Muscle layer of duodenum (tissue), 2 donors: ENCODE results near the gene SLC15A1.

Experiments
- H3K27ac ChIP-seq: one replicate; pipeline ENCODE4 v1.7.0; 2013; ENCODE audit warnings: mild to moderate bottlenecking, low read length
- H3K27me3 ChIP-seq: one replicate; pipeline ENCODE4 v1.7.0; 2013; ENCODE audit warnings: low read depth, mild to moderate bottlenecking, control low read depth, low read length
- H3K36me3 ChIP-seq, 2 donors: one replicate each; pipeline ENCODE4 v1.7.0; 2013; ENCODE audit warnings: low read length in 2 of 2, control low read depth in 1 of 2, mild to moderate bottlenecking in 1 of 2; ENCODE audit not compliant: insufficient read depth in 2 of 2, control insufficient read depth in 1 of 2
- H3K4me1 ChIP-seq, 2 donors: one replicate each; pipeline ENCODE4 v1.7.0; 2013; ENCODE audit warnings: low read length in 2 of 2, mild to moderate bottlenecking in 2 of 2, control low read depth in 1 of 2, moderate library complexity in 1 of 2; ENCODE audit not compliant: insufficient read depth in 2 of 2, control insufficient read depth in 1 of 2
- H3K4me3 ChIP-seq, 2 donors: one replicate each; pipeline ENCODE4 v1.7.0; 2013; ENCODE audit warnings: low read length in 2 of 2, low read depth in 1 of 2, mild to moderate bottlenecking in 1 of 2
- H3K9me3 ChIP-seq, 2 donors: one replicate each; pipeline ENCODE4 v1.7.0; 2013; ENCODE audit warnings: low read length in 2 of 2, control low read depth in 1 of 2, mild to moderate bottlenecking in 1 of 2; ENCODE audit not compliant: control insufficient read depth in 1 of 2
- donor health status: healthy.

Gene SLC15A1

DNA sequence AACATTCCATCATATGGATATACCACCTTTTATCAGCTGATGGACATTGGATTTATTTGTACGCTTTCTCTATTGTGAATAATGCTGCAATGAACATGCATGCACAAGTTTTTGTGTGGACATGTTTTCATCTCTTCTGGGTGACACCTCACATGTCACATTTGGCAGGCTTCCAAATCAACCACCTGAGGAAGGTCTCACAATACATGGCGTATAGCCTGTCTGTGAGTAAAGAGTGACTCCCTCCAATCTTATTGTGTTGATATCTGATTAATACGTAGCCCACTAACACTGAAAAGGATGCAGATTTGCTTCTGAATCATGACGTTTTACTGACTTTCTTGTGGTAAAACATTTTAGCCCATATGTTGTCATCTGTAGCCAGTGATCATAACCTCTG lies 61.1 kb downstream of the SLC15A1 start:
- H3K4me1 ChIP-seq, result no peaks in the 10 kb centered on the region

DNA sequence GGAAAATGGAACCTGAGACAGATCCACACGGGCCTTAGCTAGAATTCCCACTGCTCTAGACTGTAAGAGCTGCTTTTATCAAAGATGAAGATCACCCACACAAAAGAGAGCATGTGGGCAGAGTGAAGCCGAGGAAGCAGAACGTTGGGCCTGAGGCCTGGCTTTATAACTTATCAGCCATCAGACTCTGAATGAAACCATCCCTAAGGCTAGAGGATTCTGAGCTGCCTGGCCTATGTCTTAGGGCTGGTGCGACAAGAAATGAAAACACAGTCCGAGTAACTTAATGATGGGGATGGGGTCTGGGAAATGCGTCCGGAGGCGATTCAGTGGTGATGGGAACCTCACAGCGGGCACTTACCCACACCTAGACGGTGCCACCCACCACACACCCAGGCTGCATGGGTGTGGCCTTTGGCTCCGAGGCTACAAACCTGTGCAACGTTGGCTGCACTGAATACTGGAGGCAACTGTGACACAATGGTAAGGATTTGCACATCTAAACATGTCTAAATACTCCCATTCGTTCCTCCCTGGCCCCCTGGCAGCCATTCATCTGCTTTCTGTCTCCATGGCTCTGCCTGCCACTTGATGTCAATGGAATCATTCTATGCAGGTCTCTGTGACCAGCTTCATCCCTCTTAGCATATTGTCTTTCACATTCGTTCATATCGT lies 62.0 kb downstream of the SLC15A1 start:
- Histone ChIP-seq H3K36me3 (no peaks in the 10 kb centered on the region), H3K4me3 (no peak overlapping the region), H3K27ac (no peak overlapping the region), H3K27me3 (no peaks in the 10 kb centered on the region), H3K9me3 (no peaks in the 10 kb centered on the region), H3K4me1 (no peaks in the 10 kb centered on the region)

More for the DNA sequence above, 61.1 kb downstream of the SLC15A1 start:
- Histone ChIP-seq H3K27ac (no peak overlapping the region), H3K27me3 (no peaks in the 10 kb centered on the region), H3K36me3 (no peaks in the 10 kb centered on the region), H3K4me3 (no peak overlapping the region), H3K9me3 (no peaks in the 10 kb centered on the region)

DNA sequence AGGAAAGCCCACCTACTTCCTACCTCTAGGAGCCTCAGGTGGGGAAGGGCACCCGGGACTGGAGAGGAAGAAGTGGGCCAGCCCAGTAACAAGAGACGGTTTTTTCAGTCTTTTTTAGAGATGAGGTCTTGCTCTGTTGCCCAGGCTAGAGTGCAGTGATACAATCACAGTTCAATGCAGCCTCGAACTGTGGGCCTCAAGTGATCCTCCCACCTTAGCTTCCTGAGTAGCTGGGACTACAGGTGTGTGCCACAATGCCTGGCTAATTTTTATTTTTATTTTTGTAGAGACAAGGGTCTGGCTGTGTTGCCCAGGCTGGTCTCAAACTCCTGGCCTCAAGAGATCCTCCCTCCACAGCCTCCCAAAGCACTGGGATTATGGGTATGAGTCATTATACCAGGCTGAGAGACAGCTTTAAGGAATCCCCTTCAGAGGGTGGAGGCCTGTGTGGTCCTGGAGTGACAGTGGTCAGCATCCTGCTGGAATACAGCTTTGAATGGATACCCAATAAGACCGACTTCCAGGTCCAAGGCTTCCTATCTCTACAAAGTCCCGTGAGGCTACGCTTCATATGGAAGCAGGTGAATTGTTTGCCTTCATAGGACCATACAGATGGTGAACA lies 63.0 kb downstream of the SLC15A1 start:
- Histone ChIP-seq H3K27ac (no peak overlapping the region), H3K36me3 (no peaks in the 10 kb centered on the region), H3K4me3 (no peak overlapping the region), H3K27me3 (no peaks in the 10 kb centered on the region), H3K4me1 (no peaks in the 10 kb centered on the region), H3K9me3 (no peaks in the 10 kb centered on the region)

DNA sequence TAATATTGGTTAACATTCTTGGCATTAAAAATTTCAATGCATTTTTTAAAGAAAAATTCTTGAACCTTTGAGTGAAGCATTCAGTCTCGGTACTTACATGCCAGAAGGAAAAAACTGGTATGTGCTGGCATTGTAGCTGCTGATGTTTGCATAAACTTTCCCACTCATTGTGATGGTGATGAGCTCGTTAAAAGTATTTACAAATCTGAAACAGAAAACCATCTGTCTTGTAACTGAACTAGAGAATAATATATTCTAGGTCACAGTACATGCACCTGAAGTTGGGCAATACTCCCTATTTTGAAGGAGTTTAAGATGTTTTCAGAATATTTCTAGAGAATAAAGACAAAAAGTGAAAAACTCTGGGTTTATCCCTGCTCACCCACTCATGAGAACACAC lies 64.1 kb downstream of the SLC15A1 start:
- Histone ChIP-seq H3K36me3 (no peaks in the 10 kb centered on the region), H3K27ac (no peak overlapping the region), H3K9me3 (no peaks in the 10 kb centered on the region), H3K4me1 (no peaks in the 10 kb centered on the region), H3K4me3 (no peak overlapping the region), H3K27me3 (no peaks in the 10 kb centered on the region)

DNA sequence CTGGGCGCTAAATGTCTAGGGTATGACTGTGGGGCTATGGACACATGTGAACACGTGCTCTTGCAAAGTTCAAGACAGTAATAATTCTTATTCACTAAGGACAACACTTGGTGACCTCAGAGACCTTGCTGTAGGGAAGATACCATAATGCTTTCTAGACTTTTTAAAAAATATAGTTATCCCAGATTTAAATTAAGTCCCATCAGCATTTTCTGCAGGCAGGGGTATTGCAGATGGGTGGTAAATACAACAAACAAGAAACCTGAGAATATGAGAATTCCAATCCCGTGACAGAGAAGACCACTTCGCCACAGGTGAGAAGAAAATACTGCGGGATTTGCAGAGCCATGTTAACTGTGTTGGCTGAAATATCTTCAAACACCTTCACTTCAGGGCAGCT lies 65.2 kb downstream of the SLC15A1 start:
- H3K4me1 ChIP-seq, result no peaks in the 10 kb centered on the region
- no peak overlapping the region for H3K4me3 ChIP-seq
- no peaks in the 10 kb centered on the region for H3K9me3 ChIP-seq
- no peaks in the 10 kb centered on the region for H3K36me3 ChIP-seq
- no peak overlapping the region for H3K27ac ChIP-seq
- H3K27me3 ChIP-seq, result no peaks in the 10 kb centered on the region

DNA sequence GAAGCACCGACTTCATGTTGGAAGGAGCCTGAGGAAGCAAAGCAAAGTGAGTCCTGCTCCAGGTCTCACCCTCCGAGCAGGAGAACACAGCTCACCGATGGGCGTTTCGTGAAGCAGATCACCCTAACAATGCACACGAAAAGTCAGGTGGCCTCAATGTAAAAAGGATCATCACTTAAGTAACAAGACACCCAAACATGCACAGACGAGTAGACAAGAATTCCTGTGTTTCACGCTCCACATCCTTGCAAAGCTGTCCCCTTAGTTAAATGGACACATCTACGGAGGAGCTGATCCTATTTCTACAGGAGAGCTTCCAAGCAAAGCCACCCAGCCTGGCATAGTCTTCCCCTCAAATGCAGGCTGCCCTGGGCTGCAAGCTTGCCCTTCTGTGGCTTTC lies 66.2 kb downstream of the SLC15A1 start:
- H3K36me3 ChIP-seq, result no peaks in the 10 kb centered on the region
- no peak overlapping the region for H3K27ac ChIP-seq
- no peaks in the 10 kb centered on the region for H3K9me3 ChIP-seq

DNA sequence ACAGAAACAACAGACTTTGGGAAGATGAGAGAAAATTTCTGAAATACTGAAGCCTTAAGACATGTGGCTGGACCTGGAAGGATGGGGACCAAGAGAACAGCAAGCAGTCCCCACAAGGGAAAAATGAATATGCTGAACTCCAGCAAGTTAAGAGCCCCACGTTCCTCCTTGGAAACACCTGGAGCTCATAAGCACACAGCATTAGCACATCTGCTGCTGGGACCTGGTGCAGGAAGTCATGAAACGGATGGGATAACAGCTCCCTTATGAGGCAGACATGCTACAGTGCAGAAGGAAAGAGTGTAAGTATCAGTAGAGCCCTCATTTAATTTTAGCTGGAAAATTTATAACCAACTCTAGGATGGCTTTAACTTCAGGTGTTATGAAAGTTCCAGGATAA lies 67.3 kb downstream of the SLC15A1 start:
- Histone ChIP-seq H3K4me1 (no peaks in the 10 kb centered on the region), H3K27me3 (no peaks in the 10 kb centered on the region), H3K27ac (no peak overlapping the region), H3K9me3 (no peaks in the 10 kb centered on the region), H3K4me3 (no peak overlapping the region), H3K36me3 (no peaks in the 10 kb centered on the region)

More for the DNA sequence above, 66.2 kb downstream of the SLC15A1 start:
- H3K4me1 ChIP-seq, result no peaks in the 10 kb centered on the region
- no peaks in the 10 kb centered on the region for H3K27me3 ChIP-seq
- H3K4me3 ChIP-seq, result no peak overlapping the region

DNA sequence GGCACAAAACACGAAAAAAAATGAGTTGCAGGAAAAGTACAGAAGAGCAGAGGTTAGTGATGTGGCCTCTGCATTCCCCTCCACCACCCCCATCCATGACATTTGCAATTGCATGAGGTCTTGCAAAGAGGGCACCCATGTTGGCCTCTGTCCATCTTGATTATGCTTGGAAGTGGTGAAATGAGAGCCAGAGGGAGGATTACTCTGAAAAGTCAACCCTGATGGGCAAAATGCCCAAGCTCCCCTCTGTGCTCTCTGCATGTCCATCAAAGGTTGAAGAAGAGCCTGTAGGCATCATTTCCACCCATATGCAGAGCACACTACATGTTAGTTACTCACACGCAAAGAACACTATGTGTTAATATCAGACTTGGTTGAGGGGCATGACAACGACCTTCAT lies 71.4 kb downstream of the SLC15A1 start:
- Histone ChIP-seq H3K36me3 (no peaks in the 10 kb centered on the region), H3K9me3 (no peaks in the 10 kb centered on the region), H3K27me3 (no peaks in the 10 kb centered on the region), H3K27ac (no peak overlapping the region), H3K4me1 (no peaks in the 10 kb centered on the region), H3K4me3 (no peak overlapping the region)

DNA sequence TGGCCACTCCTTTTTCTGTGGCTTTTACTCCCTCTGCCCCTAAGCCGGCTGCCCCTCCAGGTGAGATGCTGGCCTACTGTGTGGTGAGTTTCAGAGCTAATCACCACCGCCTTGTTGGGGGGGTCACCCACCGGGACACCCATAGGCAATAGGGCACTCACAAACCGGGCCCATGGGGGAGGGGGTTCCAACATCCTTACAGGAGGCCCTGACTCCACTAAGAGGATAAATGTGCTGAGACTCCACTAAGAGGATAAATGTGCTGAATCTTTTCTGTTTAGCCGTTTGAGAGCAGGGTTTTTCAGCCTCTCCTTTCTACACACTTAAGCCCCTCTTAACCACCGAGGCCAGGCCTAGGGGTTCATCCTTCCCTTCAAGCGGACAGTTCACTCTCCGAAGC lies 73.7 kb downstream of the SLC15A1 start:
- Histone ChIP-seq H3K27me3 (no peaks in the 10 kb centered on the region), H3K27ac (no peak overlapping the region), H3K4me1 (no peaks in the 10 kb centered on the region), H3K36me3 (no peaks in the 10 kb centered on the region), H3K9me3 (no peaks in the 10 kb centered on the region), H3K4me3 (no peak overlapping the region)

DNA sequence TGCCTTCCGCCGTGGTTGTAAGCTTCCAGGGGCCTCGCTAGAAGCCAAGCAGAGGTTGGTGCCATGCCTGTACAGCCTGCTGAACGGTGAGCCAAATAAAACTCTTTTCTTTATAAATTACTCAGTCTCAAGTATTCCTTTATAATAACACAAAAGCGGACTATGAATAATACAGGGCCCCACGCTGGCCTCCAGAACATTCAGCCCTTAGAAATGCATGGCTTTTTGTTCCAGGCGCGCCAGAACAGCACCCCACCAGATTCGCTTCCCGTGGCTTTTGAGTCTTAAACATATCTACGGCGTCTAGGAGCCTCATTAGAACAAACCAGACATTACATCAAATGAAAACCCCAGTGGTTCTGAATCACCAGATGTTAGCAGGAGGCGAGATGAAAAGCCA lies 75.1 kb downstream of the SLC15A1 start:
- no peak overlapping the region for H3K4me3 ChIP-seq
- no peaks in the 10 kb centered on the region for H3K27me3 ChIP-seq
- no peak overlapping the region for H3K27ac ChIP-seq
- H3K9me3 ChIP-seq, result no peaks in the 10 kb centered on the region
- no peaks in the 10 kb centered on the region for H3K36me3 ChIP-seq
- H3K4me1 ChIP-seq, result peaks cover 0 to 8% of the 10 kb centered on the region in 2 donors

DNA sequence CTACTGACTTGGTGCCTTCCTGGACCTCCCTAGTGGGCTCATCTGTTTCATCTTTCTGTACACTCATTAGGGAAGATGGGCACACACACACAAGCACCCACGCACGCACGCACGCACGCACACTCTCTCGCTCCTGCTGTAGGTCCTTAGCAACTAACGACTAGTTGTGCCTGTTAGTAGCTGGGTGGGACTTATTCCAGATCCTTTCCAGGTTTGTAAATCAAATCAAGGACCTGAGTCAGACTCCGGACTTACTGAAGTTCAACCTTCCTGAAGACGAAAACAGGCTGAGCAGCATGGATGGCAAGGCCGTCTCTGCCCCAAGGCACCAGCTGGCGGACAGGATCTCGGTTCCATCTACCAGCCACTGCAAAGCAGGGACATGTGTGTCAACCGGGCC lies 76.2 kb downstream of the SLC15A1 start:
- H3K27me3 ChIP-seq, result no peaks in the 10 kb centered on the region
- no peaks in the 10 kb centered on the region for H3K9me3 ChIP-seq
- H3K4me3 ChIP-seq, result no peak overlapping the region
- H3K36me3 ChIP-seq, result no peaks in the 10 kb centered on the region
- H3K27ac ChIP-seq, result no peak overlapping the region
- H3K4me1 ChIP-seq, result peaks cover 0 to 8% of the 10 kb centered on the region in 2 donors

DNA sequence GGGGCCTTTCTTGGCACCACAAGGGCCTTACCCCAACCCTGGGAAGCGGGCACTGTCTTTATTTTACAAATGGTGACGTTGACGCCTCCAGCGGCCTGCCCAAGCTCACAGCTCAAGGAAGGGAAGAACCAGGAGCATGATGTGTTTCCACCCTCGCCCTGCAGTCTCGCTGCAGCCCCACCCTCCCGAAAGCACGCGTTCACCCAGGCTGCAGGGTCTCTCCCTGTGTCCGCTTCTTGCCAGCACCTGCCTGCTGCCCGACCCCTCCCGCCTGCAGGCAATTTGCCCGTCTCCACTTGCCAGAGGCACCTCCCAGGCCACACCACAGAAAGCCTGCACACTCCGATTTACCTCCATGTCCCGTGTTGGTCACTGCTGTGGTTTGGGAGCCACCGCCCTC lies 76.6 kb downstream of the SLC15A1 start:
- no peaks in the 10 kb centered on the region for H3K27me3 ChIP-seq
- H3K4me3 ChIP-seq, result no peak overlapping the region
- no peaks in the 10 kb centered on the region for H3K9me3 ChIP-seq
- H3K27ac ChIP-seq, result no peak overlapping the region
- peaks cover 0 to 8% of the 10 kb centered on the region in 2 donors for H3K4me1 ChIP-seq
- no peaks in the 10 kb centered on the region for H3K36me3 ChIP-seq
